Liver (tissue), 9 donors: ENCODE measurements around the gene CCNB2. TPM values are rescaled to one million over a fixed set of nuclear protein-coding genes. Genes with fewer than 3 reads are reported as not detected.

Experiments used
- DNase-seq: peaks from one replicate; pipeline ENCODE4 v3.0.0-alpha.2; 2017; ENCODE audit warnings: low spot score
- H3K27ac ChIP-seq, 2 donors: one replicate each; pipeline ENCODE4 v1.7.0; 2013; ENCODE audit warnings: inconsistent platforms in 2 of 2, low read length in 2 of 2, control low read depth in 1 of 2, low read depth in 1 of 2, mild to moderate bottlenecking in 1 of 2
- H3K27me3 ChIP-seq, 4 donors: one replicate each; pipeline versions ENCODE4 v1.6.1 to v1.7.0; 2013; ENCODE audit warnings: low read length in 3 of 4, inconsistent platforms in 1 of 4, mild to moderate bottlenecking in 1 of 4, moderate library complexity in 1 of 4; ENCODE audit not compliant: control insufficient read depth in 4 of 4, insufficient read depth in 4 of 4
- H3K36me3 ChIP-seq, 4 donors: one replicate each; pipeline versions ENCODE4 v1.6.1 to v1.7.0; 2013; ENCODE audit warnings: low read length in 3 of 4, mild to moderate bottlenecking in 3 of 4, low read depth in 1 of 4, moderate library complexity in 1 of 4; ENCODE audit not compliant: control insufficient read depth in 4 of 4, insufficient read depth in 3 of 4
- H3K4me1 ChIP-seq, 4 donors: one replicate each; pipeline versions ENCODE4 v1.6.1 to v1.7.0; 2013; ENCODE audit warnings: low read length in 3 of 4, mild to moderate bottlenecking in 3 of 4, moderate library complexity in 1 of 4; ENCODE audit not compliant: control insufficient read depth in 4 of 4, insufficient read depth in 4 of 4
- H3K4me3 ChIP-seq, 3 donors: one replicate each; pipeline versions ENCODE4 v1.6.1 to v1.7.0; 2013; ENCODE audit warnings: low read length in 3 of 3, control low read depth in 1 of 3, low read depth in 1 of 3, mild to moderate bottlenecking in 1 of 3
- H3K9ac ChIP-seq, 2 donors: one replicate each; pipeline ENCODE4 v1.7.0; 2013; ENCODE audit warnings: low read length in 2 of 2, mild to moderate bottlenecking in 2 of 2, moderate library complexity in 2 of 2, control low read depth in 1 of 2, low read depth in 1 of 2
- H3K9me3 ChIP-seq, 4 donors: one replicate each; pipeline versions ENCODE4 v1.6.1 to v1.7.0; 2013; ENCODE audit warnings: low read length in 3 of 4; ENCODE audit not compliant: control insufficient read depth in 4 of 4
- CTCF ChIP-seq: fragments of 150-350 bp; IDR thresholded peaks from 2 replicates; pipeline ENCODE4 v1.5.1; 2017; ENCODE audit warnings: improper control_type of control experiment, low read depth, low read length; ENCODE audit not compliant: missing input control
- EGR1 ChIP-seq, 2 donors: IDR thresholded peaks; 2 replicates each; pipeline ENCODE4 v1.6.1; 2016 to 2018; ENCODE audit warnings: antibody characterized with exemption in 2 of 2, low read depth in 2 of 2
- FOXA2 ChIP-seq: IDR thresholded peaks from 2 replicates; pipeline ENCODE4 v1.6.1; 2016; ENCODE audit warnings: antibody characterized with exemption
- GABPA ChIP-seq, 2 donors: IDR thresholded peaks in 1 of 2; conservative IDR thresholded peaks in 1 of 2; 2 replicates each; pipeline ENCODE4 v1.6.1; 2016; ENCODE audit warnings: antibody characterized with exemption in 2 of 2, mild to moderate bottlenecking in 1 of 2, moderate library complexity in 1 of 2
- HNF4A ChIP-seq, 2 donors: conservative IDR thresholded peaks; 2 replicates each; pipeline ENCODE4 v1.6.1; 2016; ENCODE audit warnings: antibody characterized with exemption in 2 of 2, mild to moderate bottlenecking in 2 of 2
- HNF4G ChIP-seq: IDR thresholded peaks from 2 replicates; pipeline ENCODE4 v1.6.1; 2016; ENCODE audit warnings: antibody characterized with exemption
- JUND ChIP-seq, 2 donors: IDR thresholded peaks; 2 replicates each; pipeline ENCODE4 v1.6.1; 2016; ENCODE audit warnings: antibody characterized with exemption in 2 of 2
- NR2F2 ChIP-seq: IDR thresholded peaks from 2 replicates; pipeline ENCODE4 v1.6.1; 2016; ENCODE audit warnings: antibody characterized with exemption
- RAD21 ChIP-seq, 2 donors: IDR thresholded peaks; 2 replicates each; pipeline ENCODE4 v1.6.1; 2016; ENCODE audit warnings: antibody characterized with exemption in 2 of 2, mild to moderate bottlenecking in 2 of 2
- REST ChIP-seq: IDR thresholded peaks from 2 replicates; pipeline ENCODE4 v1.6.1; 2016; ENCODE audit warnings: antibody characterized with exemption, mild to moderate bottlenecking
- RXRA ChIP-seq, 2 donors: IDR thresholded peaks; 2 replicates each; pipeline ENCODE4 v1.6.1; 2017 to 2018; ENCODE audit warnings: antibody characterized with exemption in 2 of 2, mild to moderate bottlenecking in 1 of 2
- SP1 ChIP-seq: IDR thresholded peaks from 2 replicates; pipeline ENCODE4 v1.6.1; 2018; ENCODE audit warnings: antibody characterized with exemption, mild to moderate bottlenecking
- TAF1 ChIP-seq: conservative IDR thresholded peaks from 2 replicates; pipeline ENCODE4 v1.6.1; 2016; ENCODE audit warnings: antibody characterized with exemption, mild to moderate bottlenecking
- YY1 ChIP-seq: IDR thresholded peaks from 2 replicates; pipeline ENCODE4 v1.6.1; 2016; ENCODE audit warnings: antibody characterized with exemption, mild to moderate bottlenecking
- WGBS: extraction: QIAGEN DNeasy Blood & Tissue Kit; methylation state at CpG from one replicate; pipeline ENCODE4 v1.1.7; 2013; 5-methylcytosine and 5-hydroxymethylcytosine counted together
- polyA plus RNA-seq, 2 donors: library from polyadenylated mRNA; stranded (reverse) in 1 of 2; unstranded in 1 of 2; fragments of 200-250 nt in 1 of 2; fragments of >200 nt in 1 of 2; fragmentation: Nextera tagmentation in 1 of 2; extraction: Ambion mirVana in 1 of 2; gene quantifications; one replicate each; pipeline versions ENCODE4 v1.2.1 to v1.2.3, GENCODE V29; 2013 to 2015
- total RNA-seq, 2 donors: library from RNA; depleted of rRNA; stranded (reverse); fragments of >200 nt; gene quantifications; one replicate each; pipeline ENCODE4 v1.2.3, GENCODE V29; 2014
- donor health status: healthy.
- donor health status: healthy.
- donor health status: healthy.
- donor health status: healthy.
- donor health status: healthy.

The CCNB2 gene
- total and polyA plus RNA-seq, 4 donors: 0.42 to 53.1 (median 2.0) TPM

- no peaks in the 10 kb centered on the region for H3K27me3 ChIP-seq
- no peak overlapping the region for H3K9ac ChIP-seq
- no peaks in the 10 kb centered on the region for H3K4me1 ChIP-seq
- no peak overlapping the region for H3K27ac ChIP-seq
- no peak for DNase-seq
- no peak for TF ChIP-seq HNF4G
- TF ChIP-seq RAD21 (IDR thresholded peaks at IDR 0.05): peak in 1 of 2 donors; percentile 18
- H3K9me3 ChIP-seq: no peaks in the 10 kb centered on the region
- peaks cover 6 to 39% (median 19%) of the 10 kb centered on the region in 4 donors for H3K36me3 ChIP-seq
- H3K4me3 ChIP-seq: no peak overlapping the region
- 97% methylated on average over 7 of the region's 7 CpGs for WGBS
Observed at GRCh38 chr15:59172289-59172901, 67.4 kb downstream of the CCNB2 start.

GRCh38 chr15:59173194-59173593 is 68.2 kb downstream of the CCNB2 start:
- 96% methylated on average over 5 of the region's 5 CpGs for WGBS
- Histone ChIP-seq H3K9me3 (no peaks in the 10 kb centered on the region), H3K4me3 (no peak overlapping the region), H3K27me3 (no peaks in the 10 kb centered on the region), H3K9ac (no peak overlapping the region), H3K36me3 (peaks cover 5 to 47% (median 23%) of the 10 kb centered on the region in 4 donors), H3K27ac (no peak overlapping the region), H3K4me1 (no peaks in the 10 kb centered on the region)
- no peak for DNase-seq
- no peak for TF ChIP-seq RXRA (IDR thresholded peaks at IDR 0.05)
- no peak for TF ChIP-seq TAF1
- TF ChIP-seq NR2F2: no peak
- TF ChIP-seq HNF4A (conservative IDR thresholded peaks at IDR 0.05): no peak
- no peak for TF ChIP-seq SP1
- no peak for TF ChIP-seq HNF4G
- TF ChIP-seq GABPA (IDR thresholded peaks at IDR 0.05 in 1 of 2, conservative IDR thresholded peaks at IDR 0.05 in 1 of 2): no peak
- TF ChIP-seq FOXA2: no peak
- no peak for TF ChIP-seq JUND (IDR thresholded peaks at IDR 0.05)
- no peak for TF ChIP-seq YY1
- TF ChIP-seq RAD21 (IDR thresholded peaks at IDR 0.05): no peak
- no peak for TF ChIP-seq EGR1 (IDR thresholded peaks at IDR 0.05; ENCODE audit: low read depth in 2 of 2)
- no peak for TF ChIP-seq REST
- TF ChIP-seq CTCF: no peak
